ENCODE measurements around the gene CTTNBP2.

GRCh38 chr7:117837841-117838240, 35.4 kb downstream of the CTTNBP2 start:
- TF ChIP-seq CTCF (IDR thresholded peaks at IDR 0.05): no peak
- no peak for TF ChIP-seq POLR2A (IDR thresholded peaks at IDR 0.05)
